Endothelial cell of umbilical vein (primary cell): Measurements from ENCODE around the gene PHAF1. TPM values are rescaled to one million over a fixed set of nuclear protein-coding genes. Genes with fewer than 3 reads are reported as not detected.
A peak's percentile ranks its signal among the peaks of the same experiment; 100 is the strongest.

Source experiments
- BruUV-seq: library from RNA; stranded (reverse); fragments of 400-500 nt; replicated peaks from 2 replicates; lab custom pipeline; 2021; lab: Mats Ljungman, UMichigan
- CTCF ChIA-PET: fragments of 300-600, 350-600 bp; sonication (Branson Sonifier 250); formaldehyde crosslinking; loops from one replicate; lab custom pipeline; 2021; ENCODE audit warnings: antibody characterized with exemption, inconsistent platforms; lab: Charles Lee
- POLR2A ChIA-PET: fragments of 300-600, 350-600 bp; sonication (Branson Sonifier 250); formaldehyde crosslinking; loops from one replicate; lab custom pipeline; 2021; ENCODE audit warnings: antibody characterized with exemption, inconsistent platforms; lab: Charles Lee
- DNase-seq: peaks from one replicate; pipeline ENCODE4 v3.0.0-alpha.2; 2011; ENCODE audit warnings: low read depth, low spot score
- FAIRE-seq: peaks from 2 replicates; lab custom pipeline; 2011; peaks lifted over from hg19 to GRCh38; lab: Jason Lieb, UNC
- H2AFZ ChIP-seq: 2 replicates; pipeline ENCODE4 v1.6.0; 2012; ENCODE audit warnings: low read depth, low read length, control low read depth, inconsistent platforms
- H3K27ac ChIP-seq: 2 replicates; pipeline ENCODE4 v1.5.1; 2011; ENCODE audit warnings: low read depth, mild to moderate bottlenecking, control low read depth, low read length, moderate library complexity; ENCODE audit not compliant: insufficient read depth
- H3K27me3 ChIP-seq, 2 experiments: 2 replicates each; pipeline versions ENCODE4 v1.6.0 to v1.6.1; 2011; ENCODE audit warnings: low read length in 2 of 2, mixed read lengths in 1 of 2; ENCODE audit not compliant: control insufficient read depth in 2 of 2, insufficient read depth in 2 of 2
- H3K36me3 ChIP-seq, 2 experiments: 2 replicates in 1 of 2; 3 replicates in 1 of 2; pipeline ENCODE4 v1.5.1; 2011; ENCODE audit warnings: low read length in 2 of 2, mild to moderate bottlenecking in 1 of 2, moderate library complexity in 1 of 2; ENCODE audit not compliant: control insufficient read depth in 2 of 2, insufficient read depth in 2 of 2; ENCODE audit errors: extremely low read depth in 1 of 2
- H3K4me1 ChIP-seq: 3 replicates; pipeline ENCODE4 v1.5.1; 2011; ENCODE audit warnings: mild to moderate bottlenecking, low read length; ENCODE audit not compliant: control insufficient read depth, insufficient read depth; ENCODE audit errors: extremely low read depth
- H3K4me2 ChIP-seq: 2 replicates; pipeline ENCODE4 v1.6.1; 2011; ENCODE audit warnings: low read length, control low read depth, mixed read lengths; ENCODE audit not compliant: insufficient read depth
- H3K4me3 ChIP-seq, 3 experiments: fragments of 200-600 bp in 1 of 3; sonication (generic), shearing (Covaris generic) in 1 of 3; replicated peaks in 1 of 3; 2 replicates each; pipeline ENCODE4 v1.5.1; 2011 to 2016; ENCODE audit warnings: control low read depth in 3 of 3, low read length in 3 of 3, mild to moderate bottlenecking in 2 of 3, inconsistent platforms in 1 of 3, low read depth in 1 of 3, moderate library complexity in 1 of 3; ENCODE audit not compliant: insufficient read depth in 1 of 3
- H3K79me2 ChIP-seq: 2 replicates; pipeline ENCODE4 v1.6.0; 2012; ENCODE audit warnings: low read length, inconsistent platforms; ENCODE audit not compliant: control insufficient read depth, insufficient read depth
- H3K9ac ChIP-seq: replicated peaks from 2 replicates; pipeline ENCODE3; 2011; ENCODE audit warnings: low read length, control low read depth; ENCODE audit not compliant: insufficient read depth; ENCODE audit errors: extremely low read depth
- H3K9me1 ChIP-seq: replicated peaks from 3 replicates; pipeline ENCODE4 v1.6.0; 2011; ENCODE audit warnings: mild to moderate bottlenecking, low read length; ENCODE audit not compliant: control insufficient read depth, insufficient read depth; ENCODE audit errors: extremely low read depth
- H3K9me3 ChIP-seq: replicated peaks from 2 replicates; pipeline ENCODE4 v1.5.1; 2012; ENCODE audit warnings: low read length, inconsistent platforms; ENCODE audit not compliant: control insufficient read depth, insufficient read depth
- H4K20me1 ChIP-seq: replicated peaks from 2 replicates; pipeline ENCODE3; 2011; ENCODE audit warnings: mild to moderate bottlenecking, low read length; ENCODE audit not compliant: control insufficient read depth, insufficient read depth; ENCODE audit errors: extremely low read depth
- CTCF ChIP-seq, 2 donors: IDR thresholded peaks; 1 replicate in 1 of 2; 2 replicates in 1 of 2; pipeline ENCODE4 v1.5.1; 2011; ENCODE audit warnings: low read length in 2 of 2, mild to moderate bottlenecking in 2 of 2, moderate library complexity in 2 of 2, control low read depth in 1 of 2, inconsistent platforms in 1 of 2, low read depth in 1 of 2; ENCODE audit not compliant: insufficient read depth in 1 of 2; ENCODE audit errors: extremely low read depth in 1 of 2
- EZH2 ChIP-seq: IDR thresholded peaks from 2 replicates; pipeline ENCODE4 v1.6.1; 2012; ENCODE audit warnings: borderline replicate concordance, low read depth, mild to moderate bottlenecking, moderate library complexity, low read length, inconsistent platforms; ENCODE audit not compliant: severe bottlenecking
- GATA2 ChIP-seq: IDR thresholded peaks from 2 replicates; pipeline ENCODE4 v1.7.0; 2011; ENCODE audit warnings: low read depth, mild to moderate bottlenecking, moderate library complexity, mixed read lengths, low read length; ENCODE audit not compliant: insufficient read length, insufficient read depth
- JUN ChIP-seq: IDR thresholded peaks from 2 replicates; pipeline ENCODE4 v1.6.1; 2011; ENCODE audit warnings: borderline replicate concordance, low read depth; ENCODE audit not compliant: insufficient read length, insufficient read depth
- MAX ChIP-seq: IDR thresholded peaks from 2 replicates; pipeline ENCODE4 v1.6.1; 2011; ENCODE audit not compliant: insufficient read depth, insufficient read length
- MYC ChIP-seq: IDR thresholded peaks from one replicate; pipeline ENCODE4 v1.6.1; 2011; ENCODE audit warnings: mild to moderate bottlenecking, low read depth, low read length
- POLR2A ChIP-seq: IDR thresholded peaks from 2 replicates; pipeline ENCODE4 v1.6.1; 2012; ENCODE audit warnings: low read depth, mild to moderate bottlenecking, control low read depth, low read length
- dilution Hi-C: fragments of 300-500 bp; cut with MboI; formaldehyde crosslinking; loops from one replicate; pipeline ENCODE4 v1.15.0; 2019; ENCODE audit warnings: low sequenced_read_pairs; ENCODE audit not compliant: extremely low pct_ligation_motif_present
- intact Hi-C: fragments of 100-400 bp; cut with micrococcal nuclease; formaldehyde crosslinking; loops from one replicate; pipeline ENCODE4 v1.10.0; 2022
- polyA plus RNA-seq, 4 experiments: library from polyadenylated mRNA; depleted of rRNA in 3 of 4; stranded (reverse) in 3 of 4; unstranded in 1 of 4; fragments of >200 nt; gene quantifications; 2 replicates each; pipeline versions ENCODE4 v1.2.1 to v1.2.3, GENCODE V29; 2011 to 2012; ENCODE audit warnings: missing spikeins in 1 of 4
- total RNA-seq: library from RNA; stranded (reverse); gene quantifications from 2 replicates; pipeline ENCODE4 v1.2.3, GENCODE V29; 2021

PHAF1 gene
- total and polyA plus RNA-seq, 2 donors (not counting 3 experiments of a cell fraction or from before 2014, with no cell fraction given), result 18.5 to 21.9 TPM

GRCh38 chr16:67173323-67173722 lies 63.6 kb downstream of the PHAF1 start:
- H3K4me2 ChIP-seq, result peak overlapping the region; percentile 32
- no peaks in the 10 kb centered on the region for H3K27me3 ChIP-seq
- CTCF ChIA-PET, result interaction anchor here (0.6 to 3.2 kb wide), 6 partner anchors 10 to 258 kb away, joined by 4 to 25 read pairs (median 16); partner anchors contain the start of genes FBXL8, HSD11B2, HSF4 and TRADD
- peaks cover 27% of the 10 kb centered on the region for H3K4me1 ChIP-seq
- H3K9me1 ChIP-seq, result no peaks in the 10 kb centered on the region
- no peaks in the 10 kb centered on the region for H4K20me1 ChIP-seq
- no peaks in the 10 kb centered on the region for H3K79me2 ChIP-seq
- no peaks in the 10 kb centered on the region for H3K36me3 ChIP-seq
- peak; percentile 60 for FAIRE-seq
- peak overlapping the region in 1 of 3 experiments; percentile 9 for H3K4me3 ChIP-seq
- H2AFZ ChIP-seq, result no peak overlapping the region
- H3K27ac ChIP-seq, result no peak overlapping the region
- H3K9me3 ChIP-seq, result no peaks in the 10 kb centered on the region
- no peak for TF ChIP-seq MAX
- TF ChIP-seq POLR2A, result no peak
- TF ChIP-seq GATA2, result no peak
- intact Hi-C loops (no loop called here), dilution Hi-C loops (no loop called here)
- DNase-seq, result no peak
- no peak overlapping the region for H3K9ac ChIP-seq
- POLR2A ChIA-PET, result no interaction called here
- no TSS peak for BruUV-seq

GRCh38 chr16:67173808-67174705 lies 64.3 kb downstream of the PHAF1 start:
- Histone ChIP-seq H3K9me3 (no peaks in the 10 kb centered on the region), H3K27ac (peak overlapping the region; percentile 4), H3K9ac (peak overlapping the region; percentile 14), H3K36me3 (no peaks in the 10 kb centered on the region), H3K4me1 (peaks cover 27% of the 10 kb centered on the region), H3K4me2 (peak overlapping the region; percentile 40), H4K20me1 (no peaks in the 10 kb centered on the region), H3K79me2 (no peaks in the 10 kb centered on the region), H3K4me3 (peak overlapping the region in 2 of 3 experiments; percentile 9 to 32), H3K9me1 (no peaks in the 10 kb centered on the region), H3K27me3 (no peaks in the 10 kb centered on the region), H2AFZ (peak overlapping the region; percentile 47)
- peak; percentile 90 for DNase-seq
- TF ChIP-seq JUN (no peak), EZH2 (no peak), CTCF (IDR thresholded peaks at IDR 0.05; ENCODE audit: extremely low read depth in 1 of 2, insufficient read depth in 1 of 2, low read depth in 1 of 2, low read length in 2 of 2) (peak in 1 of 2 donors; percentile 58), MYC (peak; percentile 34)
- POLR2A ChIA-PET, result no interaction called here
- dilution Hi-C loops, result no loop called here
- BruUV-seq, result no TSS peak
- FAIRE-seq, result peak; percentile 94
- CTCF ChIA-PET, result interaction anchor here (0.6 to 3.2 kb wide), 8 partner anchors 11 to 257 kb away, joined by 3 to 25 read pairs (median 14); partner anchors contain the start of genes FBXL8, HSD11B2, HSF4 and TRADD
- intact Hi-C loops, result loop anchor here (1.0 kb wide), 1 partner anchor 9 kb away; the partner anchor contains the start of gene MATCAP1
